Lower lobe of right lung (tissue), 2 donors: ENCODE data around the gene CBX1. TPM values are rescaled to one million over a fixed set of nuclear protein-coding genes. Genes with fewer than 3 reads are reported as not detected.

Experiments used
- ATAC-seq, 2 donors: fragments of 200-7000 bp; cut with Tn5 transposase; one replicate each; pipeline ENCODE4 v1.9.1; 2020 to 2022; ENCODE audit warnings: mild to moderate bottlenecking in 2 of 2, moderate library complexity in 2 of 2
- DNase-seq: peaks from one replicate; pipeline ENCODE4 v3.0.0-alpha.2; 2020
- H3K27ac ChIP-seq: fragments of 200-600 bp; one replicate; pipeline ENCODE4 v1.8.0; 2022
- H3K27me3 ChIP-seq: fragments of 200-600 bp; one replicate; pipeline ENCODE4 v1.8.0; 2022; ENCODE audit warnings: low read depth
- H3K36me3 ChIP-seq: fragments of 200-600 bp; one replicate; pipeline ENCODE4 v1.8.0; 2022; ENCODE audit warnings: mild to moderate bottlenecking
- H3K4me1 ChIP-seq: fragments of 200-600 bp; one replicate; pipeline ENCODE4 v1.8.0; 2022
- H3K4me3 ChIP-seq: fragments of 200-600 bp; one replicate; pipeline ENCODE4 v1.8.0; 2022; ENCODE audit warnings: mild to moderate bottlenecking
- H3K9me3 ChIP-seq: fragments of 200-600 bp; one replicate; pipeline ENCODE4 v1.8.0; 2022
- CTCF ChIP-seq: fragments of 200-600 bp; IDR thresholded peaks from one replicate; pipeline ENCODE4 v1.8.0; 2022; ENCODE audit warnings: antibody characterized with exemption, mild to moderate bottlenecking
- intact Hi-C: fragments of 100-400 bp; cut with DNase I; formaldehyde crosslinking; loops from one replicate; pipeline ENCODE4 v1.11.0; 2022
- total RNA-seq: library from RNA; stranded (reverse); fragmentation: NEBNext Ultra II Directional; extraction: Animal tissue kit (Norgen Biotek cat#: 25700); gene quantifications from one replicate; pipeline ENCODE4 v1.2.1, GENCODE V29; 2021
- donor health status: DM: no; HTN: yes; CAD: no; lungs with severe emphysema.

Gene CBX1
- total RNA-seq, 1 donor from 2014 or later = 30.7 TPM

GRCh38 chr17:48047113-48047740, 54.1 kb downstream of the CBX1 start:
- DNase-seq (no peak), ATAC-seq (no peak)
- Histone ChIP-seq H3K9me3 (no peaks in the 10 kb centered on the region), H3K4me1 (peaks cover 45% of the 10 kb centered on the region), H3K4me3 (peak overlapping the region; percentile 87), H3K27me3 (no peaks in the 10 kb centered on the region), H3K36me3 (peaks cover 15% of the 10 kb centered on the region), H3K27ac (peak overlapping the region; percentile 92)
- TF ChIP-seq CTCF = no peak
- intact Hi-C loops = no loop called here

GRCh38 chr17:48046296-48046695, 55.0 kb downstream of the CBX1 start:
- intact Hi-C loops = no loop called here
- Histone ChIP-seq H3K36me3 (peaks cover 9% of the 10 kb centered on the region), H3K9me3 (no peaks in the 10 kb centered on the region), H3K27ac (no peak overlapping the region), H3K4me1 (peaks cover 36% of the 10 kb centered on the region), H3K4me3 (no peak overlapping the region), H3K27me3 (no peaks in the 10 kb centered on the region)
- TF ChIP-seq CTCF = no peak
- no peak for ATAC-seq
- no peak for DNase-seq

- no peak for TF ChIP-seq CTCF
- DNase-seq (no peak), ATAC-seq (no peak)
- H3K4me3 ChIP-seq = no peak overlapping the region
- H3K9me3 ChIP-seq = no peaks in the 10 kb centered on the region
- peaks cover 27% of the 10 kb centered on the region for H3K4me1 ChIP-seq
- intact Hi-C loops = no loop called here
- peaks cover under 1% of the 10 kb centered on the region for H3K36me3 ChIP-seq
- no peak overlapping the region for H3K27ac ChIP-seq
- H3K27me3 ChIP-seq = no peaks in the 10 kb centered on the region
Observed at GRCh38 chr17:48045316-48046001, 55.8 kb downstream of the CBX1 start.

GRCh38 chr17:48044851-48045250, 56.4 kb downstream of the CBX1 start:
- intact Hi-C loops = no loop called here
- ATAC-seq (no peak), DNase-seq (no peak)
- H3K27me3 ChIP-seq = no peaks in the 10 kb centered on the region
- TF ChIP-seq CTCF = no peak
- H3K4me1 ChIP-seq = peaks cover 21% of the 10 kb centered on the region
- no peaks in the 10 kb centered on the region for H3K36me3 ChIP-seq
- H3K27ac ChIP-seq = no peak overlapping the region
- no peak overlapping the region for H3K4me3 ChIP-seq
- H3K9me3 ChIP-seq = no peaks in the 10 kb centered on the region

GRCh38 chr17:48043176-48043575, 58.1 kb downstream of the CBX1 start:
- ATAC-seq (no peak), DNase-seq (no peak)
- Histone ChIP-seq H3K4me1 (peaks cover 13% of the 10 kb centered on the region), H3K36me3 (no peaks in the 10 kb centered on the region), H3K27me3 (no peaks in the 10 kb centered on the region), H3K27ac (no peak overlapping the region), H3K9me3 (no peaks in the 10 kb centered on the region), H3K4me3 (no peak overlapping the region)
- TF ChIP-seq CTCF = no peak
- intact Hi-C loops = no loop called here
